H1 (cell line): Measurements from ENCODE around the gene GFOD1. TPM values are rescaled to one million over a fixed set of nuclear protein-coding genes. Genes with fewer than 3 reads are reported as not detected.
A peak's percentile ranks its signal among the peaks of the same experiment; 100 is the strongest.

Experiments used
- CTCF ChIA-PET: fragments of 300-600 bp; sonication (Branson Sonifier 250); formaldehyde crosslinking; loops from one replicate; lab custom pipeline; 2021; ENCODE audit not compliant: partially characterized antibody; lab: Charles Lee
- POLR2A ChIA-PET: fragments of 300-600 bp; sonication (Branson Sonifier 250); formaldehyde crosslinking; loops from one replicate; lab custom pipeline; 2021; ENCODE audit warnings: inconsistent platforms; ENCODE audit not compliant: partially characterized antibody; lab: Charles Lee
- DNase-seq, 2 experiments: peaks; one replicate each; pipeline versions ENCODE4 v3.0.0 to v3.0.0-alpha.2; 2010 to 2022; ENCODE audit warnings: low spot score in 2 of 2, low read depth in 1 of 2, mixed read lengths in 1 of 2
- FAIRE-seq: peaks from 2 replicates; lab custom pipeline; 2011; peaks lifted over from hg19 to GRCh38; lab: Jason Lieb, UNC
- H2AFZ ChIP-seq: 2 replicates; pipeline ENCODE4 v1.8.1; 2012; ENCODE audit warnings: low read length, inconsistent platforms
- H2AK5ac ChIP-seq: 2 replicates; pipeline ENCODE4 v1.6.1; 2013; ENCODE audit warnings: low read depth, low read length
- H2BK120ac ChIP-seq: replicated peaks from 2 replicates; pipeline ENCODE3; 2013; ENCODE audit warnings: low read depth, low read length, inconsistent platforms
- H2BK12ac ChIP-seq: 2 replicates; pipeline ENCODE4 v1.6.1; 2013; ENCODE audit warnings: low read depth, low read length
- H2BK15ac ChIP-seq: 2 replicates; pipeline ENCODE4 v1.6.1; 2013; ENCODE audit warnings: low read length
- H2BK20ac ChIP-seq: 2 replicates; pipeline ENCODE4 v1.6.1; 2013; ENCODE audit warnings: low read length
- H2BK5ac ChIP-seq: 2 replicates; pipeline ENCODE4 v1.6.1; 2013; ENCODE audit warnings: low read depth, low read length
- H3K14ac ChIP-seq: 2 replicates; pipeline ENCODE4 v1.6.1; 2013; ENCODE audit warnings: inconsistent platforms; ENCODE audit not compliant: insufficient read length
- H3K18ac ChIP-seq: 2 replicates; pipeline ENCODE4 v1.6.1; 2013; ENCODE audit warnings: low read length; ENCODE audit errors: extremely low read depth
- H3K23ac ChIP-seq: 2 replicates; pipeline ENCODE4 v1.6.1; 2013; ENCODE audit warnings: inconsistent platforms; ENCODE audit not compliant: insufficient read length
- H3K23me2 ChIP-seq: 2 replicates; pipeline ENCODE4 v1.6.1; 2013; ENCODE audit warnings: low read depth, low read length
- H3K27ac ChIP-seq: 2 replicates; pipeline ENCODE4 v1.6.1; 2011; ENCODE audit warnings: low read depth, low read length, inconsistent platforms
- H3K27me3 ChIP-seq, 4 experiments: replicated peaks in 1 of 4; 1 replicate in 1 of 4; 2 replicates in 3 of 4; pipeline versions ENCODE4 v1.6.1 to v1.8.1; 2011 to 2013; ENCODE audit warnings: low read length in 3 of 4, mild to moderate bottlenecking in 3 of 4, inconsistent platforms in 2 of 4, mixed read lengths in 2 of 4, moderate library complexity in 1 of 4; ENCODE audit not compliant: control insufficient read depth in 3 of 4, insufficient read depth in 3 of 4; ENCODE audit errors: extremely low read depth in 1 of 4
- H3K36me3 ChIP-seq, 4 experiments: 2 replicates each; pipeline versions ENCODE4 v1.6.1 to v1.8.1; 2011 to 2013; ENCODE audit warnings: mild to moderate bottlenecking in 4 of 4, low read length in 3 of 4, moderate library complexity in 2 of 4, control low read depth in 1 of 4, inconsistent platforms in 1 of 4; ENCODE audit not compliant: insufficient read depth in 4 of 4, control insufficient read depth in 2 of 4
- H3K4ac ChIP-seq: replicated peaks from 2 replicates; pipeline ENCODE3; 2013; ENCODE audit warnings: low read length, low read depth, mixed read lengths, inconsistent platforms; ENCODE audit not compliant: insufficient read length
- H3K4me1 ChIP-seq, 4 experiments: replicated peaks in 1 of 4; 1 replicate in 1 of 4; 2 replicates in 3 of 4; pipeline versions ENCODE4 v1.6.1 to v1.8.1; 2011 to 2013; ENCODE audit warnings: low read length in 3 of 4, inconsistent platforms in 2 of 4, mixed read lengths in 1 of 4; ENCODE audit not compliant: insufficient read depth in 4 of 4, control insufficient read depth in 3 of 4
- H3K4me2 ChIP-seq, 2 experiments: 2 replicates each; pipeline versions ENCODE4 v1.6.1 to v1.8.1; 2011 to 2013; ENCODE audit warnings: low read depth in 2 of 2, low read length in 2 of 2, control low read depth in 1 of 2, inconsistent platforms in 1 of 2, mild to moderate bottlenecking in 1 of 2; ENCODE audit not compliant: insufficient read depth in 1 of 2
- H3K4me3 ChIP-seq, 4 experiments: fragments of 200-600, 300-600 bp in 1 of 4; sonication (generic), shearing (Covaris generic), sonication (Bioruptor Twin) in 1 of 4; 2 replicates each; pipeline versions ENCODE4 v1.5.1 to v1.8.1; 2011 to 2016; ENCODE audit warnings: low read length in 4 of 4, low read depth in 3 of 4, control low read depth in 2 of 4, inconsistent platforms in 2 of 4, mild to moderate bottlenecking in 2 of 4, mixed read lengths in 1 of 4, moderate library complexity in 1 of 4; ENCODE audit not compliant: insufficient read depth in 2 of 4; ENCODE audit errors: extremely low read depth in 1 of 4
- H3K56ac ChIP-seq: replicated peaks from 2 replicates; pipeline ENCODE3; 2013; ENCODE audit warnings: low read depth, mild to moderate bottlenecking, mixed read lengths, low read length, inconsistent platforms; ENCODE audit not compliant: insufficient read length
- H3K79me1 ChIP-seq: 2 replicates; pipeline ENCODE4 v1.6.1; 2013; ENCODE audit warnings: low read depth, low read length, control low read depth
- H3K79me2 ChIP-seq, 2 experiments: 2 replicates each; pipeline versions ENCODE4 v1.6.1 to v1.8.1; 2012 to 2013; ENCODE audit warnings: low read length in 2 of 2, mild to moderate bottlenecking in 2 of 2, inconsistent platforms in 1 of 2; ENCODE audit not compliant: insufficient read depth in 2 of 2, control insufficient read depth in 1 of 2
- H3K9ac ChIP-seq, 4 experiments: replicated peaks in 1 of 4; 1 replicate in 1 of 4; 2 replicates in 3 of 4; pipeline versions ENCODE4 v1.6.1 to v1.8.1; 2011 to 2013; ENCODE audit warnings: low read depth in 3 of 4, low read length in 3 of 4, control low read depth in 2 of 4, mild to moderate bottlenecking in 2 of 4, moderate library complexity in 2 of 4, inconsistent platforms in 1 of 4; ENCODE audit errors: extremely low read depth in 1 of 4
- H3K9me3 ChIP-seq, 2 experiments: 2 replicates each; pipeline versions ENCODE4 v1.6.1 to v1.8.1; 2012 to 2013; ENCODE audit warnings: mild to moderate bottlenecking in 2 of 2, moderate library complexity in 2 of 2, control low read depth in 1 of 2, inconsistent platforms in 1 of 2, low read depth in 1 of 2, low read length in 1 of 2, mixed read lengths in 1 of 2; ENCODE audit not compliant: insufficient read depth in 2 of 2
- H4K20me1 ChIP-seq, 2 experiments: replicated peaks in 1 of 2; 2 replicates each; pipeline versions ENCODE3 to v1.8.1; 2011 to 2013; ENCODE audit warnings: inconsistent platforms in 2 of 2, low read length in 2 of 2, mild to moderate bottlenecking in 1 of 2; ENCODE audit not compliant: insufficient read depth in 2 of 2, control insufficient read depth in 1 of 2
- H4K5ac ChIP-seq: 2 replicates; pipeline ENCODE4 v1.6.1; 2013; ENCODE audit warnings: low read length, low read depth, mixed read lengths, inconsistent platforms; ENCODE audit not compliant: insufficient read length
- H4K8ac ChIP-seq: 2 replicates; pipeline ENCODE4 v1.8.0; 2013; ENCODE audit warnings: mild to moderate bottlenecking, moderate library complexity, low read length, inconsistent platforms; ENCODE audit not compliant: insufficient read depth; ENCODE audit errors: extremely low read depth
- H4K91ac ChIP-seq: replicated peaks from 2 replicates; pipeline ENCODE3; 2013; ENCODE audit warnings: low read length, mixed read lengths, inconsistent platforms; ENCODE audit not compliant: insufficient read length
- BACH1 ChIP-seq: IDR thresholded peaks from 2 replicates; pipeline ENCODE4 v1.6.1; 2012; ENCODE audit warnings: low read length, improper control_type of control experiment
- CBX5 ChIP-seq: fragments of 300-800, 300-1000 bp; sonication (generic); IDR thresholded peaks from 2 replicates; pipeline ENCODE4 v1.7.1; 2016; ENCODE audit warnings: antibody characterized with exemption, low read length, low read depth
- WGBS, 2 experiments: shearing (Covaris generic) in 1 of 2; methylation state at CpG; one replicate each; pipeline versions ENCODE4 v1.1.6 to v1.1.7; 2013 to 2015; ENCODE audit warnings: low lambda C conversion rate in 2 of 2, mixed read lengths in 2 of 2, inconsistent platforms in 1 of 2, low coverage in 1 of 2, missing lambda C conversion rate in 1 of 2; ENCODE audit not compliant: insufficient replicate concordance in 2 of 2, insufficient coverage in 1 of 2, insufficient read length in 1 of 2; ENCODE audit errors: extremely low coverage in 1 of 2, missing lambda C conversion rate in 1 of 2; 5-methylcytosine and 5-hydroxymethylcytosine counted together
- polyA plus RNA-seq, 7 experiments: library from polyadenylated mRNA; depleted of rRNA in 3 of 7; stranded (reverse) in 5 of 7; unstranded in 2 of 7; fragments of >200 nt in 5 of 7; fragments of 200-250 nt in 2 of 7; gene quantifications; 1 replicate in 5 of 7; 2 replicates in 1 of 7; 4 replicates in 1 of 7; pipeline versions ENCODE4 v1.2.1 to v1.2.3, GENCODE V29; 2011 to 2013; ENCODE audit warnings: missing spikeins in 2 of 7, mixed read lengths in 2 of 7
- total RNA-seq: library from RNA; stranded (reverse); fragmentation: NEBNext Ultra II Directional; extraction: Animal tissue kit (Norgen Biotek cat#: 25700); gene quantifications from 2 replicates; pipeline ENCODE4 v1.2.1, GENCODE V29; 2021

The GFOD1 gene
- total and polyA plus RNA-seq, 2 of the 8 experiments (the other 6 are each of a cell fraction or from before 2014, with no cell fraction given), result 2.5 to 8.8 TPM

DNA sequence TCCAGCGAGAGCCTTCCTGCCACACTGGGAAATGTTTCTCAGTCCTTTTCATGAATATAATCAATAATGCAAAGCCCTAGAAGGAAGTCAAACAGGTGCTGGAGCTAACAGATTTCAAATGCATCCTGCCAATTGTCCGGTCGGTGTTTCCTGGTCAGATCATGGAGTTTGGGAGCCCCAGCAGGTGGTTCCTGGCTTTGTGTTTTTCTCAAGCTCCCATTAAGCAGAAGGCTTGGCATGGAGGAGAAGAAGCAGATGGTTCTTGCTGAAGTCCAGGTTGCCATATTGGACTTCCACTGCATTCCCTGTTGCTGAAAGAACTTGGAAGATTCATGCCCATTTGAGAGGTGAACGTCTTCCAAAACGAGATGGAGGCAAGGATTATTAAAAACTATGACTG, 68.6 kb downstream of the GFOD1 start:
- H3K4me3 ChIP-seq, result no peak overlapping the region
- no peaks in the 10 kb centered on the region for H4K20me1 ChIP-seq
- no peak overlapping the region for H4K91ac ChIP-seq
- H3K4ac ChIP-seq, result no peak overlapping the region
- 90% methylated on average over 5 of the region's 5 CpGs; no CpG with 5 or more reads in 1 of the 2 experiments for whole genome bisulfite sequencing, 2 experiments
- no peak overlapping the region for H3K18ac ChIP-seq
- no peaks in the 10 kb centered on the region for H3K27me3 ChIP-seq
- H3K4me1 ChIP-seq, result peaks cover 12 to 19% (median 14%) of the 10 kb centered on the region in 4 experiments; a peak in 6 of 7 replicates
- ChIA-PET CTCF (no interaction called here), POLR2A (no interaction called here)
- TF ChIP-seq CBX5 (no peak), BACH1 (no peak)
- H4K8ac ChIP-seq, result no peak overlapping the region
- H3K9ac ChIP-seq, result no peak overlapping the region
- DNase-seq (no peak), FAIRE-seq (no peak)
- no peak overlapping the region for H3K56ac ChIP-seq
- H3K14ac ChIP-seq, result no peak overlapping the region
- H4K5ac ChIP-seq, result no peak overlapping the region
- H3K23ac ChIP-seq, result no peak overlapping the region
- no peak overlapping the region for H3K4me2 ChIP-seq
- no peaks in the 10 kb centered on the region for H3K36me3 ChIP-seq
- H2BK15ac ChIP-seq, result no peak overlapping the region
- peak overlapping the region; percentile 81; the same call in 1 of the 2 replicates for H2BK20ac ChIP-seq
- H3K79me1 ChIP-seq, result no peaks in the 10 kb centered on the region
- H3K27ac ChIP-seq, result no peak overlapping the region
- no peak overlapping the region for H2AK5ac ChIP-seq
- no peaks in the 10 kb centered on the region for H3K9me3 ChIP-seq
- H2BK120ac ChIP-seq, result no peak overlapping the region
- no peak overlapping the region for H2AFZ ChIP-seq
- H3K79me2 ChIP-seq, result no peaks in the 10 kb centered on the region
- 0 out of 2 replicates have a peak overlapping the region, but pooled peaks have one; percentile 94 for H2BK12ac ChIP-seq
- no peaks in the 10 kb centered on the region for H3K23me2 ChIP-seq
- no peak overlapping the region; the same call in 1 of the 2 replicates for H2BK5ac ChIP-seq
